Right lobe of liver (tissue), 4 donors: ENCODE data around the gene COL6A5.

ENCODE experiments used
- CTCF ChIP-seq, 4 donors: fragments of 200-600 bp in 3 of 4; fragments of 450-650 bp in 1 of 4; IDR thresholded peaks; one replicate each; pipeline versions ENCODE4 v1.5.1 to v1.8.0; 2016 to 2022; ENCODE audit warnings: antibody characterized with exemption in 4 of 4, mild to moderate bottlenecking in 2 of 4
- POLR2A ChIP-seq: fragments of 450-650 bp; IDR thresholded peaks from one replicate; pipeline ENCODE4 v1.6.1; 2017; ENCODE audit warnings: antibody characterized with exemption, mild to moderate bottlenecking
- donor health status: DM: no; HTN: no; CAD: no.
- donor health status: DM: no; HTN: no; CAD: no.
- donor health status: DM: no; HTN: yes; CAD: no.

DNA sequence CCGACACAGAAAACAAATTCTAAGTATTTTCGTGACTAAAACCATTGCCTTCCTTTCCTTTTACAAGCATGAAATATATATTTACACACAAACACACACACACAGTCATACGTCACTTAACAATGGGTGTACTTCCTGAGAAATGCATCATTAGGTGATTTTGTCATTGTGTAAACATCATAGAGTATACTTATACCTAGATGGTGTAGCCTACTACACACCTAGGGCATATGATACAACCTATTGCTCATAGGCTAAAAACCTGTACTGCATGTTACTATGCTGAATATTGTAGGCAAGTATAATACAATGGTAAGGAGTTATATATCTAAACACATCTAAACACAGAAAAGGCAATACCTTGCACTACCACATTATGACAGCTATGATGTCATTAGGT lies 28.6 kb downstream of the COL6A5 start:
- TF ChIP-seq CTCF (IDR thresholded peaks at IDR 0.05): no peak
- no peak for TF ChIP-seq POLR2A
